K562 (cell line): ENCODE measurements around the gene VWA8.

Experiments
- PHF8 ChIP-seq: fragments of 200-600 bp; sonication (generic); IDR thresholded peaks from 2 replicates; pipeline ENCODE4 v1.6.1; 2012; ENCODE audit warnings: mixed run types, mild to moderate bottlenecking, inconsistent platforms, low read length, moderate library complexity, borderline replicate concordance
- POLR2AphosphoS2 ChIP-seq: IDR thresholded peaks from 2 replicates; pipeline ENCODE4 v1.6.1; 2012; ENCODE audit warnings: low read length, improper control_type of control experiment
- SMAD1 ChIP-seq: fragments of 150-350 bp; IDR thresholded peaks from 2 replicates; pipeline ENCODE4 v1.6.1; 2014; ENCODE audit warnings: low read length, low read depth; ENCODE audit not compliant: partially characterized antibody
- YY1 ChIP-seq, 3 experiments: IDR thresholded peaks; 2 replicates each; pipeline ENCODE4 v1.6.1; 2011; ENCODE audit warnings: low read length in 2 of 3, mild to moderate bottlenecking in 2 of 3, moderate library complexity in 2 of 3, borderline replicate concordance in 1 of 3, control low read depth in 1 of 3, low read depth in 1 of 3; ENCODE audit not compliant: insufficient read depth in 3 of 3, insufficient replicate concordance in 2 of 3, control insufficient read depth in 1 of 3, insufficient read length in 1 of 3; ENCODE audit errors: extremely low read depth in 1 of 3
- ZEB2 ChIP-seq: fragments of 450-650 bp; IDR thresholded peaks from 2 replicates; pipeline ENCODE4 v1.6.1; 2016
- ZNF584 ChIP-seq: fragments of 200-800 bp; sonication (Bioruptor generic); IDR thresholded peaks from 2 replicates; pipeline ENCODE4 v1.6.1; 2016; ENCODE audit warnings: low read depth, mild to moderate bottlenecking, missing genetic modification characterization, missing compliant biosample characterization
- TF ChIP-seq, protein P1 (sequence below): sonication (generic); formaldehyde crosslinking; IDR thresholded peaks from 2 replicates; pipeline ENCODE4 v1.8.0; 2022; ENCODE audit warnings: mild to moderate bottlenecking, missing genetic modification reagents

DNA sequence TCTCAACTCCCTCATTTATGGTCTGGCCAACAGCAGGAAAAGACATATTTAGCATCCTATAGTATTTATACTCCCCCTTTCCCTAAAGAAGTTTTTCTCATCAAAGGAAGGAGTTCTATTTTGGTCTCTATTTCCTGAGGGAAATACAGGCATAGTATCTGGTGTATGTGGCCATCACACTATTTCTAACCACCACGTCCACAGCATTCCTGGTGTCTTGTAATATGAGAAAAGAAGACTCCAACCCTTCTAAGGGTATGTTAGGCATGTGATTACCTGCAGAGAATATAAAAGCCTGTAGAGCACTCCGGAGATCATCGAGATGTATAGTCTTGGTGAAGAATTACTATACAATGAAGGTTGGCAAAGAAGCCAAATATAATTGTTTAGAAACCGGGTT is 137.4 kb downstream of the VWA8 start:
- TF ChIP-seq PHF8: no peak
- TF ChIP-seq, protein P1, sequence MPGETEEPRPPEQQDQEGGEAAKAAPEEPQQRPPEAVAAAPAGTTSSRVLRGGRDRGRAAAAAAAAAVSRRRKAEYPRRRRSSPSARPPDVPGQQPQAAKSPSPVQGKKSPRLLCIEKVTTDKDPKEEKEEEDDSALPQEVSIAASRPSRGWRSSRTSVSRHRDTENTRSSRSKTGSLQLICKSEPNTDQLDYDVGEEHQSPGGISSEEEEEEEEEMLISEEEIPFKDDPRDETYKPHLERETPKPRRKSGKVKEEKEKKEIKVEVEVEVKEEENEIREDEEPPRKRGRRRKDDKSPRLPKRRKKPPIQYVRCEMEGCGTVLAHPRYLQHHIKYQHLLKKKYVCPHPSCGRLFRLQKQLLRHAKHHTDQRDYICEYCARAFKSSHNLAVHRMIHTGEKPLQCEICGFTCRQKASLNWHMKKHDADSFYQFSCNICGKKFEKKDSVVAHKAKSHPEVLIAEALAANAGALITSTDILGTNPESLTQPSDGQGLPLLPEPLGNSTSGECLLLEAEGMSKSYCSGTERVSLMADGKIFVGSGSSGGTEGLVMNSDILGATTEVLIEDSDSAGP (CRISPR knock-in tag): no peak
- TF ChIP-seq SMAD1: no peak
- no peak for TF ChIP-seq ZEB2
- no peak for TF ChIP-seq POLR2AphosphoS2
- TF ChIP-seq ZNF584 (CRISPR knock-in tag): no peak
- TF ChIP-seq YY1 (IDR thresholded peaks at IDR 0.05; ENCODE audit: borderline replicate concordance in 1 of 3, control insufficient read depth in 1 of 3, extremely low read depth in 1 of 3, insufficient read depth in 3 of 3, insufficient read length in 1 of 3, insufficient replicate concordance in 2 of 3, low read depth in 1 of 3, low read length in 2 of 3): no peak
